HepG2 (cell line): ENCODE data around the gene E2F1. TPM values are rescaled to one million over a fixed set of nuclear protein-coding genes. Genes with fewer than 3 reads are reported as not detected.

Experiments
- CREM ChIP-seq, 2 experiments: sonication (generic) in 1 of 2; formaldehyde crosslinking in 1 of 2; IDR thresholded peaks; 2 replicates each; pipeline versions ENCODE4 v1.4.0 to v1.6.1; 2016 to 2020; ENCODE audit warnings: antibody characterized with exemption in 1 of 2, mild to moderate bottlenecking in 1 of 2, missing genetic modification reagents in 1 of 2
- HMG20B ChIP-seq: conservative IDR thresholded peaks from 2 replicates; pipeline ENCODE4 v1.6.1; 2016; ENCODE audit warnings: missing genetic modification reagents, missing compliant biosample characterization
- SRSF9 ChIP-seq: fragments of 200-400 bp; formaldehyde crosslinking; IDR thresholded peaks from 2 replicates; pipeline ENCODE4 v1.6.1; 2018; ENCODE audit warnings: borderline replicate concordance, mild to moderate bottlenecking, low read depth, low read length; ENCODE audit not compliant: insufficient read depth, poor library complexity, severe bottlenecking
- ZNF34 ChIP-seq: sonication (generic); formaldehyde crosslinking; IDR thresholded peaks from 2 replicates; pipeline ENCODE4 v1.4.0; 2020; ENCODE audit warnings: mild to moderate bottlenecking, missing genetic modification reagents, borderline replicate concordance
- ZNF414 ChIP-seq: sonication (generic); formaldehyde crosslinking; IDR thresholded peaks from 2 replicates; pipeline ENCODE4 v1.5.0; 2020; ENCODE audit warnings: missing genetic modification reagents
- ZNF431 ChIP-seq: sonication (generic); formaldehyde crosslinking; IDR thresholded peaks from 2 replicates; pipeline ENCODE4 v1.9.0; 2022; ENCODE audit warnings: missing genetic modification reagents, low read depth, mild to moderate bottlenecking, borderline replicate concordance
- ZNF468 ChIP-seq: sonication (generic); formaldehyde crosslinking; IDR thresholded peaks from 2 replicates; pipeline ENCODE4 v1.8.0; 2022; ENCODE audit warnings: mild to moderate bottlenecking, moderate library complexity, missing genetic modification reagents
- ZNF567 ChIP-seq: sonication (generic); formaldehyde crosslinking; IDR thresholded peaks from 2 replicates; pipeline ENCODE4 v1.8.1; 2023; ENCODE audit warnings: mild to moderate bottlenecking, missing genetic modification reagents, borderline replicate concordance
- ZNF678 ChIP-seq: sonication (generic); formaldehyde crosslinking; IDR thresholded peaks from 2 replicates; pipeline ENCODE4 v1.4.0; 2020; ENCODE audit warnings: mild to moderate bottlenecking, missing genetic modification reagents
- ZSCAN9 ChIP-seq: IDR thresholded peaks from 2 replicates; pipeline ENCODE4 v1.6.1; 2016; ENCODE audit warnings: borderline replicate concordance
- polyA plus RNA-seq, 8 experiments: library from polyadenylated mRNA; depleted of rRNA in 3 of 8; stranded (reverse) in 7 of 8; unstranded in 1 of 8; fragments of >200 nt; fragmentation: Illumina TruSeq in 4 of 8; extraction: Trizol in 4 of 8; gene quantifications; 2 replicates each; pipeline versions ENCODE4 v1.2.1 to v1.2.3, GENCODE V29; 2011 to 2016; ENCODE audit warnings: low read depth in 4 of 8, missing spikeins in 1 of 8, mixed read lengths in 1 of 8; ENCODE audit not compliant: insufficient read depth in 1 of 8
- total RNA-seq, 5 experiments: library from RNA; depleted of rRNA; stranded (reverse); fragments of >200 nt; fragmentation: Illumina TruSeq; extraction: Trizol; gene quantifications; 2 replicates each; pipeline ENCODE4 v1.2.3, GENCODE V29; 2016; ENCODE audit warnings: low read depth in 1 of 5
- TF ChIP-seq, protein P1 (sequence below): sonication (generic); formaldehyde crosslinking; IDR thresholded peaks from one replicate; pipeline ENCODE4 v1.5.1; 2020; ENCODE audit warnings: mild to moderate bottlenecking, missing genetic modification reagents; ENCODE audit errors: not compliant biosample characterization
- TF ChIP-seq, protein P2 (sequence below): sonication (generic); formaldehyde crosslinking; IDR thresholded peaks from 2 replicates; pipeline ENCODE4 v1.5.1; 2020; ENCODE audit warnings: mild to moderate bottlenecking, moderate library complexity, missing genetic modification reagents
- TF ChIP-seq, protein P3 (sequence below): sonication (generic); formaldehyde crosslinking; IDR thresholded peaks from 2 replicates; pipeline ENCODE4 v1.8.1; 2022; ENCODE audit warnings: low read depth, mild to moderate bottlenecking, missing genetic modification reagents

E2F1 gene
- total and polyA plus RNA-seq, 2 of the 13 experiments (the other 11 are each of a cell fraction or from before 2014, with no cell fraction given): 25.5 to 39.4 TPM

- TF ChIP-seq, protein P1, sequence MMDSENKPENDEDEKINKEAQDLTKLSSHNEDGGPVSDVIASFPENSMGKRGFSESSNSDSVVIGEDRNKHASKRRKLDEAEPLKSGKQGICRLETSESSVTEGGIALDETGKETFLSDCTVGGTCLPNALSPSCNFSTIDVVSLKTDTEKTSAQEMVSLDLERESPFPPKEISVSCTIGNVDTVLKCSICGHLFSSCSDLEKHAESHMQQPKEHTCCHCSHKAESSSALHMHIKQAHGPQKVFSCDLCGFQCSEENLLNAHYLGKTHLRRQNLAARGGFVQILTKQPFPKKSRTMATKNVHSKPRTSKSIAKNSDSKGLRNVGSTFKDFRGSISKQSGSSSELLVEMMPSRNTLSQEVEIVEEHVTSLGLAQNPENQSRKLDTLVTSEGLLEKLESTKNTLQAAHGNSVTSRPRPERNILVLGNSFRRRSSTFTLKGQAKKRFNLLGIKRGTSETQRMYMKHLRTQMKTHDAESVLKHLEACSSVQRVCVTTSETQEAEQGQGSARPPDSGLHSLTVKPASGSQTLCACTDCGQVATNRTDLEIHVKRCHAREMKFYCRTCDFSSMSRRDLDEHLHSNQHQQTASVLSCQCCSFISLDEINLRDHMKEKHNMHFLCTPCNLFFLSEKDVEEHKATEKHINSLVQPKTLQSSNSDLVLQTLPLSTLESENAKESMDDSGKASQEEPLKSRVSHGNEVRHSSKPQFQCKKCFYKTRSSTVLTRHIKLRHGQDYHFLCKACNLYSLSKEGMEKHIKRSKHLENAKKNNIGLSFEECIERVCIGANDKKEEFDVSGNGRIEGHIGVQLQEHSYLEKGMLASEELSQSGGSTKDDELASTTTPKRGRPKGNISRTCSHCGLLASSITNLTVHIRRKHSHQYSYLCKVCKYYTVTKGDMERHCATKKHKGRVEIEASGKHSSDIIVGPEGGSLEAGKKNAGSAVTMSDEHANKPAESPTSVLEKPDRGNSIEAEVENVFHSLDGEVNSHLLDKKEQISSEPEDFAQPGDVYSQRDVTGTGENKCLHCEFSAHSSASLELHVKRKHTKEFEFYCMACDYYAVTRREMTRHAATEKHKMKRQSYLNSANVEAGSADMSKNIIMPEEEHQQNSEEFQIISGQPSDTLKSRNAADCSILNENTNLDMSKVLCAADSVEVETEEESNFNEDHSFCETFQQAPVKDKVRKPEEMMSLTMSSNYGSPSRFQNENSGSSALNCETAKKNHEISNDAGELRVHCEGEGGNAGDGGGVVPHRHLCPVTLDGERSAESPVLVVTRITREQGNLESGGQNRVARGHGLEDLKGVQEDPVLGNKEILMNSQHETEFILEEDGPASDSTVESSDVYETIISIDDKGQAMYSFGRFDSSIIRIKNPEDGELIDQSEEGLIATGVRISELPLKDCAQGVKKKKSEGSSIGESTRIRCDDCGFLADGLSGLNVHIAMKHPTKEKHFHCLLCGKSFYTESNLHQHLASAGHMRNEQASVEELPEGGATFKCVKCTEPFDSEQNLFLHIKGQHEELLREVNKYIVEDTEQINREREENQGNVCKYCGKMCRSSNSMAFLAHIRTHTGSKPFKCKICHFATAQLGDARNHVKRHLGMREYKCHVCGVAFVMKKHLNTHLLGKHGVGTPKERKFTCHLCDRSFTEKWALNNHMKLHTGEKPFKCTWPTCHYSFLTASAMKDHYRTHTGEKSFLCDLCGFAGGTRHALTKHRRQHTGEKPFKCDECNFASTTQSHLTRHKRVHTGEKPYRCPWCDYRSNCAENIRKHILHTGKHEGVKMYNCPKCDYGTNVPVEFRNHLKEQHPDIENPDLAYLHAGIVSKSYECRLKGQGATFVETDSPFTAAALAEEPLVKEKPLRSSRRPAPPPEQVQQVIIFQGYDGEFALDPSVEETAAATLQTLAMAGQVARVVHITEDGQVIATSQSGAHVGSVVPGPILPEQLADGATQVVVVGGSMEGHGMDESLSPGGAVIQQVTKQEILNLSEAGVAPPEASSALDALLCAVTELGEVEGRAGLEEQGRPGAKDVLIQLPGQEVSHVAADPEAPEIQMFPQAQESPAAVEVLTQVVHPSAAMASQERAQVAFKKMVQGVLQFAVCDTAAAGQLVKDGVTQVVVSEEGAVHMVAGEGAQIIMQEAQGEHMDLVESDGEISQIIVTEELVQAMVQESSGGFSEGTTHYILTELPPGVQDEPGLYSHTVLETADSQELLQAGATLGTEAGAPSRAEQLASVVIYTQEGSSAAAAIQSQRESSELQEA (CRISPR knock-in tag): no peak
- TF ChIP-seq, protein P2, sequence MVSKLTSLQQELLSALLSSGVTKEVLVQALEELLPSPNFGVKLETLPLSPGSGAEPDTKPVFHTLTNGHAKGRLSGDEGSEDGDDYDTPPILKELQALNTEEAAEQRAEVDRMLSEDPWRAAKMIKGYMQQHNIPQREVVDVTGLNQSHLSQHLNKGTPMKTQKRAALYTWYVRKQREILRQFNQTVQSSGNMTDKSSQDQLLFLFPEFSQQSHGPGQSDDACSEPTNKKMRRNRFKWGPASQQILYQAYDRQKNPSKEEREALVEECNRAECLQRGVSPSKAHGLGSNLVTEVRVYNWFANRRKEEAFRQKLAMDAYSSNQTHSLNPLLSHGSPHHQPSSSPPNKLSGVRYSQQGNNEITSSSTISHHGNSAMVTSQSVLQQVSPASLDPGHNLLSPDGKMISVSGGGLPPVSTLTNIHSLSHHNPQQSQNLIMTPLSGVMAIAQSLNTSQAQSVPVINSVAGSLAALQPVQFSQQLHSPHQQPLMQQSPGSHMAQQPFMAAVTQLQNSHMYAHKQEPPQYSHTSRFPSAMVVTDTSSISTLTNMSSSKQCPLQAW (CRISPR knock-in tag): 0 out of 2 replicates have a peak, but pooled peaks have one; percentile 17
- TF ChIP-seq ZNF431: no peak
- TF ChIP-seq ZNF468 (CRISPR knock-in tag): no peak
- TF ChIP-seq CREM (IDR thresholded peaks at IDR 0.05): 0 out of 2 replicates have a peak, but pooled peaks have one; percentile 12
- TF ChIP-seq CREM (CRISPR knock-in tag; IDR thresholded peaks at IDR 0.05): no peak
- TF ChIP-seq HMG20B (CRISPR knock-in tag): 0 out of 2 replicates have a peak, but pooled peaks have one; percentile 16
- TF ChIP-seq ZNF34 (CRISPR knock-in tag): no peak
- no peak for TF ChIP-seq ZNF567 (CRISPR knock-in tag)
- no peak for TF ChIP-seq ZNF414 (CRISPR knock-in tag)
- TF ChIP-seq ZSCAN9 (CRISPR knock-in tag): no peak
- no peak for TF ChIP-seq ZNF678 (CRISPR knock-in tag)
- TF ChIP-seq, protein P3, sequence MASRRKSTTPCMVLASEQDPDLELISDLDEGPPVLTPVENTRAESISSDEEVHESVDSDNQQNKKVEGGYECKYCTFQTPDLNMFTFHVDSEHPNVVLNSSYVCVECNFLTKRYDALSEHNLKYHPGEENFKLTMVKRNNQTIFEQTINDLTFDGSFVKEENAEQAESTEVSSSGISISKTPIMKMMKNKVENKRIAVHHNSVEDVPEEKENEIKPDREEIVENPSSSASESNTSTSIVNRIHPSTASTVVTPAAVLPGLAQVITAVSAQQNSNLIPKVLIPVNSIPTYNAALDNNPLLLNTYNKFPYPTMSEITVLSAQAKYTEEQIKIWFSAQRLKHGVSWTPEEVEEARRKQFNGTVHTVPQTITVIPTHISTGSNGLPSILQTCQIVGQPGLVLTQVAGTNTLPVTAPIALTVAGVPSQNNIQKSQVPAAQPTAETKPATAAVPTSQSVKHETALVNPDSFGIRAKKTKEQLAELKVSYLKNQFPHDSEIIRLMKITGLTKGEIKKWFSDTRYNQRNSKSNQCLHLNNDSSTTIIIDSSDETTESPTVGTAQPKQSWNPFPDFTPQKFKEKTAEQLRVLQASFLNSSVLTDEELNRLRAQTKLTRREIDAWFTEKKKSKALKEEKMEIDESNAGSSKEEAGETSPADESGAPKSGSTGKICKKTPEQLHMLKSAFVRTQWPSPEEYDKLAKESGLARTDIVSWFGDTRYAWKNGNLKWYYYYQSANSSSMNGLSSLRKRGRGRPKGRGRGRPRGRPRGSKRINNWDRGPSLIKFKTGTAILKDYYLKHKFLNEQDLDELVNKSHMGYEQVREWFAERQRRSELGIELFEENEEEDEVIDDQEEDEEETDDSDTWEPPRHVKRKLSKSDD (CRISPR knock-in tag): no peak
- no peak for TF ChIP-seq SRSF9
Measured at GRCh38 chr20:33721391-33722140, 35.4 kb upstream of the E2F1 start (continued).
